ENCODE measurements around the gene TRMU.

Gene TRMU

GRCh38 chr22:46356496-46357480 lies 21.3 kb downstream of the TRMU start:
- no peak for DNase-seq (ENCODE audit: low read depth)

GRCh38 chr22:46357711-46358520 lies 22.4 kb downstream of the TRMU start:
- no peak for DNase-seq (ENCODE audit: low read depth)

GRCh38 chr22:46358766-46359165 lies 23.3 kb downstream of the TRMU start:
- DNase-seq (ENCODE audit: low read depth): no peak

GRCh38 chr22:46359362-46359761 lies 23.8 kb downstream of the TRMU start:
- no peak for DNase-seq (ENCODE audit: low read depth)

- DNase-seq (ENCODE audit: low read depth): no peak
Observed at GRCh38 chr22:46360097-46360496, 24.6 kb downstream of the TRMU start.

- DNase-seq (ENCODE audit: low read depth): no peak
Observed at GRCh38 chr22:46360891-46361290, 25.4 kb downstream of the TRMU start.

GRCh38 chr22:46361826-46362202 lies 26.3 kb downstream of the TRMU start:
- no peak for DNase-seq (ENCODE audit: low read depth)

GRCh38 chr22:46362203-46362933 lies 26.9 kb downstream of the TRMU start:
- no peak for DNase-seq (ENCODE audit: low read depth)

- DNase-seq (ENCODE audit: low read depth): no peak
Observed at GRCh38 chr22:46362934-46363515, 27.5 kb downstream of the TRMU start.

GRCh38 chr22:46363611-46364321 lies 28.3 kb downstream of the TRMU start:
- no peak for DNase-seq (ENCODE audit: low read depth)

- DNase-seq (ENCODE audit: low read depth): no peak
Observed at GRCh38 chr22:46364341-46365165, 29.0 kb downstream of the TRMU start.

- DNase-seq (ENCODE audit: low read depth): no peak
Observed at GRCh38 chr22:46365166-46365624, 29.7 kb downstream of the TRMU start.

- no peak for DNase-seq (ENCODE audit: low read depth)
Observed at GRCh38 chr22:46366327-46366731, 30.8 kb downstream of the TRMU start.

- no peak for DNase-seq (ENCODE audit: low read depth)
Observed at GRCh38 chr22:46366801-46367706, 31.5 kb downstream of the TRMU start.

GRCh38 chr22:46367707-46368191 lies 32.2 kb downstream of the TRMU start:
- DNase-seq (ENCODE audit: low read depth): no peak

- DNase-seq (ENCODE audit: low read depth): no peak
Observed at GRCh38 chr22:46368422-46368821, 32.9 kb downstream of the TRMU start.

- DNase-seq (ENCODE audit: low read depth): no peak
Observed at GRCh38 chr22:46368871-46369715, 33.6 kb downstream of the TRMU start.

Data from T-helper 22 cell (primary cell).